Mesothelial cell of epicardium (in vitro differentiated cells): ENCODE measurements around the gene MIPEP. TPM values are rescaled to one million over a fixed set of nuclear protein-coding genes. Genes with fewer than 3 reads are reported as not detected.

Source experiments
- DNase-seq, 2 experiments: peaks; one replicate each; pipeline ENCODE4 v3.0.0; 2021; ENCODE audit warnings: low spot score in 2 of 2; ENCODE audit not compliant: unreplicated experiment in 2 of 2
- H3K27ac Mint-ChIP-seq: 2 replicates; pipeline ENCODE4 v1.8.0; 2021; ENCODE audit warnings: mixed read lengths
- H3K27me3 Mint-ChIP-seq: 2 replicates; pipeline ENCODE4 v1.8.0; 2021; ENCODE audit warnings: low read depth, mixed read lengths
- H3K36me3 Mint-ChIP-seq: 2 replicates; pipeline ENCODE4 v1.8.0; 2021; ENCODE audit warnings: mixed read lengths
- H3K4me1 Mint-ChIP-seq: 2 replicates; pipeline ENCODE4 v1.8.0; 2021; ENCODE audit warnings: mixed read lengths
- H3K4me3 Mint-ChIP-seq: 2 replicates; pipeline ENCODE4 v1.8.0; 2021; ENCODE audit warnings: mild to moderate bottlenecking, moderate library complexity, mixed read lengths
- H3K9me3 Mint-ChIP-seq: 2 replicates; pipeline ENCODE4 v1.8.0; 2021; ENCODE audit warnings: mixed read lengths
- total RNA-seq: library from RNA; stranded (reverse); gene quantifications from 3 replicates; pipeline ENCODE4 v1.2.1, GENCODE V29; 2021
- TF ChIP-seq, protein P1 (sequence below): fragments of 200-600 bp; sonication (generic); IDR thresholded peaks from one replicate; pipeline ENCODE4 v1.5.0; 2021; ENCODE audit warnings: antibody characterized with exemption; ENCODE audit not compliant: unreplicated experiment

The MIPEP gene
- total RNA-seq, 1 donor from 2014 or later, result 13.1 TPM

DNA sequence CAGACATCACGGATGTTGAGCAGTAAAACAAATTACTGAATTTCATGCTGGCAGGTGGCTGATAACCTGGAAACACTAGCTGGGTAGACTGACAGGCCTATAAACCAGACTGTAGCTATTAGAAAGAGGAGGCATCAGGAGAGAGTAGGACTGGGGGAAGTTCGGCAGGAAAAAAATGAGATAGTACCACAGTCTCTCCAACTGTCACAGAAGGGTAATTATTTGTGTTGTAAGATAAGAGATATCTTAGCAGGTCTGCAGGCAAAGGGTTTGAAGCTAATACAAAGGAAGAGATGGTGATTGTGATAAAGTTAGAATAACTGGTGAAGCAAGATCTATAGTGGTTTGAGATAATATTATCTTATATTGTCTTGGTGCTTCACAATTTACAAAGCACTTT, 41.7 kb downstream of the MIPEP start:
- DNase-seq, result no peak
- Mint-ChIP-seq H3K27ac (peak overlapping the region; percentile 25), H3K9me3 (no peaks in the 10 kb centered on the region), H3K27me3 (no peaks in the 10 kb centered on the region), H3K36me3 (peaks cover under 1% of the 10 kb centered on the region), H3K4me1 (peaks cover 34% of the 10 kb centered on the region), H3K4me3 (no peak overlapping the region)
- TF ChIP-seq, protein P1, sequence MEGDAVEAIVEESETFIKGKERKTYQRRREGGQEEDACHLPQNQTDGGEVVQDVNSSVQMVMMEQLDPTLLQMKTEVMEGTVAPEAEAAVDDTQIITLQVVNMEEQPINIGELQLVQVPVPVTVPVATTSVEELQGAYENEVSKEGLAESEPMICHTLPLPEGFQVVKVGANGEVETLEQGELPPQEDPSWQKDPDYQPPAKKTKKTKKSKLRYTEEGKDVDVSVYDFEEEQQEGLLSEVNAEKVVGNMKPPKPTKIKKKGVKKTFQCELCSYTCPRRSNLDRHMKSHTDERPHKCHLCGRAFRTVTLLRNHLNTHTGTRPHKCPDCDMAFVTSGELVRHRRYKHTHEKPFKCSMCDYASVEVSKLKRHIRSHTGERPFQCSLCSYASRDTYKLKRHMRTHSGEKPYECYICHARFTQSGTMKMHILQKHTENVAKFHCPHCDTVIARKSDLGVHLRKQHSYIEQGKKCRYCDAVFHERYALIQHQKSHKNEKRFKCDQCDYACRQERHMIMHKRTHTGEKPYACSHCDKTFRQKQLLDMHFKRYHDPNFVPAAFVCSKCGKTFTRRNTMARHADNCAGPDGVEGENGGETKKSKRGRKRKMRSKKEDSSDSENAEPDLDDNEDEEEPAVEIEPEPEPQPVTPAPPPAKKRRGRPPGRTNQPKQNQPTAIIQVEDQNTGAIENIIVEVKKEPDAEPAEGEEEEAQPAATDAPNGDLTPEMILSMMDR, result no peak

DNA sequence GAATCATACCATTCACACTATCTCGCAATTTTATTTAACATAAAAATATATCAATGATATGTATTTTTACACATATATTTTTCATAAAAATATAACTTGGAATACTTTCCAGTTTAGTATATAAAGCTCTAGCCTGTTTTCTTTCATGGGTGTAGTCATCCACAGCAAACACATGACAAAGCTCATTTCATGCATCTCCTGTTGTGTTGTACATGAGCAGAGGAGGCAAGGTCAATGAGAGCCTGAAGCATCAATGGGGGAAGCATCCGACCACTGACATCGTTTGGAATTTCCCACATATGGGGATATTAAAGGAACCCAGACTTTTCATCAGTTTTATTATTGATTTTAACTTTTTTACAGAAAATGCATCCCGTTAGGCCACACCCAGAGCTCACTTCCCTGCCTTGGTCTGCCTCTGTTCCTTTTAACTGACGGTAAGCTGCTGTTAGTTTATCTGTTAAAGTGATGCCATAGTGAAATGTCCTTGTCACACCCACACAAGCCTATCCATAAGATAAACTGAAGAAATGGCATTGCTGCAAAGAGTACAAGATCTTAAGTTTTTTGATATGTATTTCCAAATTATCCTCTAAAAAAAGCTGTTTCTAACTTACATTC, 44.0 kb downstream of the MIPEP start:
- Mint-ChIP-seq H3K4me3 (no peak overlapping the region), H3K36me3 (peaks cover 2% of the 10 kb centered on the region), H3K27ac (no peak overlapping the region), H3K4me1 (peaks cover 20% of the 10 kb centered on the region), H3K27me3 (no peaks in the 10 kb centered on the region), H3K9me3 (no peaks in the 10 kb centered on the region)
- TF ChIP-seq, protein P1, result no peak
- no peak for DNase-seq

DNA sequence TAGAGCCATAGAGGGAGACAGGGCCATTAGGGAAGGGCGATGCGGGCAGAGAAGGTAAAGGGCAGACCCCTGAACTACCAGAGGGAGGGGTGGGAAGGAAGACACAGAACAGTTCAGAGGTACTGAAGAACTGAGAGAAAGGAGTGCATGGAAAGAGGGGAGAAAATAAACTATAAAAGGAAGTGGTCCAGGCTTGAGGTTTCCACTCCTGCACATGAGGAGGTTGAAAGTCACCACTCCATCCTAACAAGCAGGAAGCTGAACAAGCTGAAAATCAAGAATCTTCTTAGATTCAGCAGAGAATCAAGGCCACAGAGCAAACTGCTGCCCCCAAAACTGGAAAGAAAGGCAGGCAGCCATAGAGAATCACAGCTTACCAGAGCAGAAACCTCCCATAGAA, 45.1 kb downstream of the MIPEP start:
- Mint-ChIP-seq H3K27ac (no peak overlapping the region), H3K36me3 (peaks cover 2% of the 10 kb centered on the region), H3K9me3 (no peaks in the 10 kb centered on the region)

DNA sequence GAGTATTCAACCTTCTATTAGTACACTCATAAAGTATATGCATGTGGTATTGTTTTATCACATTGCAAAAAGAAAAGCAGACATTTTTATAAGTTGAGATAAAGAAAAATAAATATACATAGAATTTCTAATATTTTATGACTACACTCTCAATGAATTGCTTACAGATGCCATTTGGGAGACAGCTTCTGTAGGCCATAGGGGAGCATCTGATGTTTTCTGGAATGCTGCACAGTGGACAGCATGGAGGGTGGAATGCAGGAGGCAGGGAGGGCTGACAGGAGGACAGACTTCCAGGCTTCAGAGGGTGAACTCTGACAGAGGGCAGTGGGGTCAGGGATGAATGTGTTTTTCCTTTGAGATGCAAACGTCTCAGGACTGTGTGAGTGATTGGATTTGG, 45.8 kb downstream of the MIPEP start:
- Mint-ChIP-seq H3K27me3 (no peaks in the 10 kb centered on the region), H3K9me3 (no peaks in the 10 kb centered on the region), H3K4me1 (peaks cover 17% of the 10 kb centered on the region), H3K4me3 (no peak overlapping the region), H3K36me3 (peaks cover 2% of the 10 kb centered on the region), H3K27ac (no peak overlapping the region)
- no peak for DNase-seq
- TF ChIP-seq, protein P1, result no peak

More for the DNA sequence above, 45.1 kb downstream of the MIPEP start:
- peaks cover 20% of the 10 kb centered on the region for H3K4me1 Mint-ChIP-seq
- no peaks in the 10 kb centered on the region for H3K27me3 Mint-ChIP-seq
- H3K4me3 Mint-ChIP-seq, result no peak overlapping the region
- TF ChIP-seq, protein P1, result no peak
- no peak for DNase-seq

DNA sequence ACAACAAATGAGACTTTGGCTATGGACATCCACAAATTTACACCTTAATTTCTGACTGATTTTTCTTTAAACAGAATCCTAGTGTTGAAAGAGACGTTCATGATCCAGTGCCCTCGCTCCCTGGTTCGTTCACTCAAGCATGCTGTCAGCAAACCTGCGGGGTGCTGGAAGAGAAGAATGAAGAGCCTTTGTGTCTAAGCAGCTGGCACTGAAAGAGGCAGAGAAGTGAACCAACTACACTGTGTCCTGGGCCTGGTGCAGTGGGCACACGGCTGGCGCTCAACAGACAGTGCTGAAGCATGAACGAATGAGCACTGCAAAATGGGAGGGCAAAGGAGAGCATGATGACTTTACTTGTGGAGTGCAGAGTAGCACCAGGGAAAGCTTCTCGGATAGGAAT, 46.8 kb downstream of the MIPEP start:
- Mint-ChIP-seq H3K27ac (no peak overlapping the region), H3K4me3 (no peak overlapping the region), H3K36me3 (peaks cover 2% of the 10 kb centered on the region), H3K4me1 (peaks cover 7% of the 10 kb centered on the region), H3K9me3 (no peaks in the 10 kb centered on the region), H3K27me3 (no peaks in the 10 kb centered on the region)
- TF ChIP-seq, protein P1, result no peak
- no peak for DNase-seq
